Hindlimb muscle (tissue), 1 donor: Measurements from ENCODE around the gene MSRB2. TPM values are rescaled to one million over a fixed set of nuclear protein-coding genes. Genes with fewer than 3 reads are reported as not detected.

Experiments used
- polyA plus RNA-seq: library from polyadenylated mRNA; unstranded; fragments of 120-200 nt; gene quantifications from one replicate; pipeline ENCODE4 v1.2.1, GENCODE V29; 2013; ENCODE audit not compliant: insufficient read length

MSRB2 gene
- polyA plus RNA-seq, 1 donor: 57.7 TPM

Other genes starting within 250 kb of the MSRB2 start
- gene ARMC3, start 167.5 kb upstream of the MSRB2 start, polyA plus RNA-seq: not detected
- not detected for gene PTF1A, start 96.7 kb downstream of the MSRB2 start, polyA plus RNA-seq
- gene C10orf67, start 249.2 kb downstream of the MSRB2 start, polyA plus RNA-seq: not detected